ENCODE measurements around the gene JAKMIP1. TPM values are rescaled to one million over a fixed set of nuclear protein-coding genes. Genes with fewer than 3 reads are reported as not detected.

JAKMIP1 gene
- total RNA-seq, 1 experiment from 2014 or later = not detected

GRCh38 chr4:6044276-6044675 lies 156.1 kb downstream of the JAKMIP1 start:
- Mint-ChIP-seq H3K4me1 (ENCODE audit: insufficient read depth, unreplicated experiment) (no peaks in the 10 kb centered on the region), H3K36me3 (ENCODE audit: insufficient read depth, unreplicated experiment) (no peaks in the 10 kb centered on the region), H3K27me3 (ENCODE audit: insufficient read depth, unreplicated experiment) (no peaks in the 10 kb centered on the region), H3K9me3 (ENCODE audit: unreplicated experiment) (peaks cover 37% of the 10 kb centered on the region), H3K4me3 (ENCODE audit: unreplicated experiment) (no peak overlapping the region), H3K27ac (ENCODE audit: low read depth, unreplicated experiment) (no peak overlapping the region)
- DNase-seq (ENCODE audit: unreplicated experiment) = no peak
- TF ChIP-seq CTCF (IDR thresholded peaks at IDR 0.05; ENCODE audit: unreplicated experiment) = no peak
- intact Hi-C loops (cut with micrococcal nuclease) = no loop called here
- ChIA-PET CTCF (interaction anchor here (0.6 kb wide), 1 partner anchor 24 kb away, joined by 3 read pairs; no protein-coding TSS in a partner anchor), POLR2A (no interaction called here)
- BruUV-seq (replicated peaks) = no TSS peak

- H3K36me3 Mint-ChIP-seq (ENCODE audit: insufficient read depth, unreplicated experiment) = no peaks in the 10 kb centered on the region
- H3K4me1 Mint-ChIP-seq (ENCODE audit: insufficient read depth, unreplicated experiment) = no peaks in the 10 kb centered on the region
- H3K4me3 Mint-ChIP-seq (ENCODE audit: unreplicated experiment) = no peak overlapping the region
- intact Hi-C loops (cut with micrococcal nuclease) = no loop called here
- DNase-seq (ENCODE audit: unreplicated experiment) = no peak
- H3K27ac Mint-ChIP-seq (ENCODE audit: low read depth, unreplicated experiment) = no peak overlapping the region
- BruUV-seq (replicated peaks) = no TSS peak
- ChIA-PET CTCF (no interaction called here), POLR2A (no interaction called here)
- H3K27me3 Mint-ChIP-seq (ENCODE audit: insufficient read depth, unreplicated experiment) = no peaks in the 10 kb centered on the region
- H3K9me3 Mint-ChIP-seq (ENCODE audit: unreplicated experiment) = peaks cover 37% of the 10 kb centered on the region
- no peak for TF ChIP-seq CTCF (IDR thresholded peaks at IDR 0.05; ENCODE audit: unreplicated experiment)
These were observed 156.5 kb downstream of the JAKMIP1 start for GRCh38 chr4:6043843-6044242.

- H3K27ac Mint-ChIP-seq (ENCODE audit: low read depth, unreplicated experiment) = no peak overlapping the region
- H3K4me1 Mint-ChIP-seq (ENCODE audit: insufficient read depth, unreplicated experiment) = no peaks in the 10 kb centered on the region
- BruUV-seq (replicated peaks) = no TSS peak
- no peak for DNase-seq (ENCODE audit: unreplicated experiment)
- H3K4me3 Mint-ChIP-seq (ENCODE audit: unreplicated experiment) = no peak overlapping the region
- intact Hi-C loops (cut with micrococcal nuclease) = no loop called here
- H3K27me3 Mint-ChIP-seq (ENCODE audit: insufficient read depth, unreplicated experiment) = no peaks in the 10 kb centered on the region
- no peak for TF ChIP-seq CTCF (IDR thresholded peaks at IDR 0.05; ENCODE audit: unreplicated experiment)
- ChIA-PET CTCF (no interaction called here), POLR2A (no interaction called here)
- H3K9me3 Mint-ChIP-seq (ENCODE audit: unreplicated experiment) = peaks cover 37% of the 10 kb centered on the region
- H3K36me3 Mint-ChIP-seq (ENCODE audit: insufficient read depth, unreplicated experiment) = no peaks in the 10 kb centered on the region
These were observed 157.2 kb downstream of the JAKMIP1 start for GRCh38 chr4:6043188-6043587.

GRCh38 chr4:6042293-6043063 lies 157.9 kb downstream of the JAKMIP1 start:
- no peaks in the 10 kb centered on the region for H3K27me3 Mint-ChIP-seq (ENCODE audit: insufficient read depth, unreplicated experiment)
- H3K36me3 Mint-ChIP-seq (ENCODE audit: insufficient read depth, unreplicated experiment) = no peaks in the 10 kb centered on the region
- H3K4me3 Mint-ChIP-seq (ENCODE audit: unreplicated experiment) = no peak overlapping the region
- peaks cover 30% of the 10 kb centered on the region for H3K9me3 Mint-ChIP-seq (ENCODE audit: unreplicated experiment)
- no peak for DNase-seq (ENCODE audit: unreplicated experiment)
- H3K27ac Mint-ChIP-seq (ENCODE audit: low read depth, unreplicated experiment) = no peak overlapping the region
- TF ChIP-seq CTCF (IDR thresholded peaks at IDR 0.05; ENCODE audit: unreplicated experiment) = no peak
- intact Hi-C loops (cut with micrococcal nuclease) = no loop called here
- ChIA-PET POLR2A (no interaction called here), CTCF (interaction anchor here (0.6 kb wide), 1 partner anchor 47 kb away, joined by 3 read pairs; no protein-coding TSS in a partner anchor)
- BruUV-seq (replicated peaks) = no TSS peak
- no peaks in the 10 kb centered on the region for H3K4me1 Mint-ChIP-seq (ENCODE audit: insufficient read depth, unreplicated experiment)
